Measurements from ENCODE around the gene ELFN2.

ELFN2 gene

DNA sequence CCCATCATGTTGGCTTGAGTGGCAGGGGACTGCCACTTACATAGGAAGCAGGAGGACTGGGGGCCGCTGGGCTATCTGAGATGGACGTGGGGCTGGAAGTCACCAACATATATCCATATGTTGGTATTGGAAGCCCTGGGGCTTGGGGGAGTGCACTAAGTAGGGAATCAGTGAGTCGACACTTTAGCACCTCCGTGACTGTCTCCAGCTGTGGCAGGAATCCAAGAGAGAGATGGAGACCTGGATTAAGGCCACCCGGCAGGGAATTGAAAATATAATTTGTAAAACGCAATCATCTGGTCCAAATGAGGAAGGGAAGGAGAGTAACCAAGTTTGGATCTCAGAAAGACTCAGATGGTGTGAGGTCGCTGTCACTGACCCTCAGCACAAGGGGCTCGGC, 68.4 kb downstream of the ELFN2 start:
- Mint-ChIP-seq H3K27me3 (ENCODE audit: low read depth) (peaks cover 13% of the 10 kb centered on the region), H3K4me1 (peaks cover 55% of the 10 kb centered on the region), H3K9me3 (no peaks in the 10 kb centered on the region)

DNA sequence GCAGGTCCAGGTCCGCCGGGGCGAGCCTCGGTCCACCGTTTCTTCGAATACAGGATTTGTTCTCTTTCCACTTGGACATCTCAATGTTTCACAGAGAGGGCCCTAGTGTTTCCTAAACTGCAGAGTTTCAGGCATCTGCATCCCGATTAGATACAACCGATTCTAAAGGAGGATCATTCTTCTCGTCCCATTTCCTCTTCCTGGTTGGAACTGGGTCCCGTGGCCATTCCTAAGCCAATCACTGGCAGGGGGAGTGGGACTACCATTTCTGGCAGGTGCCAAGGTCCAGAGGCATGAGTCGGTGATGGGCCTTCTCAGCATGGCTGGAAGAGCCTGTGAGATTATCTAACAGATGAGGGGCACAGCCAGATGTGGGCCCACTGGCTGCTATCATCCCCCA, 68.9 kb downstream of the ELFN2 start:
- peaks cover 13% of the 10 kb centered on the region for H3K27me3 Mint-ChIP-seq (ENCODE audit: low read depth)
- TF ChIP-seq CTCF (IDR thresholded peaks at IDR 0.05; ENCODE audit: unreplicated experiment in 3 of 3) = no peak
- H3K9me3 Mint-ChIP-seq = no peaks in the 10 kb centered on the region
- H3K4me3 Mint-ChIP-seq = no peak overlapping the region
- peaks cover 50% of the 10 kb centered on the region for H3K4me1 Mint-ChIP-seq
- H3K36me3 Mint-ChIP-seq (ENCODE audit: low read depth) = no peaks in the 10 kb centered on the region
- peak overlapping the region in 2 of 3 experiments; percentile 36 to 57 for H3K27ac Mint-ChIP-seq

More for the DNA sequence above, 68.4 kb downstream of the ELFN2 start:
- TF ChIP-seq CTCF (IDR thresholded peaks at IDR 0.05; ENCODE audit: unreplicated experiment in 3 of 3) = no peak
- Mint-ChIP-seq H3K4me3 (no peak overlapping the region), H3K27ac (peak overlapping the region in 2 of 3 experiments; percentile 36 to 57), H3K36me3 (ENCODE audit: low read depth) (no peaks in the 10 kb centered on the region)

GRCh38 chr22:37357446-37358075, 69.7 kb downstream of the ELFN2 start:
- H3K27ac Mint-ChIP-seq = peak overlapping the region in 1 of 3 experiments; percentile 48
- no peaks in the 10 kb centered on the region for H3K36me3 Mint-ChIP-seq (ENCODE audit: low read depth)
- no peak overlapping the region for H3K4me3 Mint-ChIP-seq
- H3K9me3 Mint-ChIP-seq = no peaks in the 10 kb centered on the region
- TF ChIP-seq CTCF (IDR thresholded peaks at IDR 0.05; ENCODE audit: unreplicated experiment in 3 of 3) = no peak
- peaks cover 42% of the 10 kb centered on the region for H3K4me1 Mint-ChIP-seq
- H3K27me3 Mint-ChIP-seq (ENCODE audit: low read depth) = peaks cover 21% of the 10 kb centered on the region

DNA sequence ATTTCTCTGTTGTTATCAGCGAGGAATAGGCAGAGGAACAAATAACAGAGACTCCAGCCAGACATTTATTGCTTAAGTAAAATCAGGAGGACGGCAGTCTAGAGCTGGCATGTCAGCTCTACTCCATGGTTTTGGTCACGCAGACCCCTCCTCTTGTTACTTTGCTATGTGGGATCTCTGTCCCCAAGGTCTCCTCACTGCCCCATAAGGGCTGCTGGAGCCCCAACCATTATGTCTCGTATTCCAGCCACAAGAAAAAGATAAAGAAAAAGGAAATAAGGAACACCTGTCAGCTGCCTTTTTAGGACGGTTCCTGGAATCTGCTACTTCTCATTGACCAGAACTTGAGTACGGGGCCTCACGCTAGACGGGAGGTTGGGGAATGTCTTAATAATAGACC, 70.4 kb downstream of the ELFN2 start:
- no peak for TF ChIP-seq CTCF (IDR thresholded peaks at IDR 0.05; ENCODE audit: unreplicated experiment in 3 of 3)
- peak overlapping the region in 1 of 3 experiments; percentile 48 for H3K27ac Mint-ChIP-seq
- H3K27me3 Mint-ChIP-seq (ENCODE audit: low read depth) = peaks cover 24% of the 10 kb centered on the region
- no peaks in the 10 kb centered on the region for H3K9me3 Mint-ChIP-seq
- H3K4me3 Mint-ChIP-seq = no peak overlapping the region
- no peaks in the 10 kb centered on the region for H3K36me3 Mint-ChIP-seq (ENCODE audit: low read depth)
- H3K4me1 Mint-ChIP-seq = peaks cover 37% of the 10 kb centered on the region

DNA sequence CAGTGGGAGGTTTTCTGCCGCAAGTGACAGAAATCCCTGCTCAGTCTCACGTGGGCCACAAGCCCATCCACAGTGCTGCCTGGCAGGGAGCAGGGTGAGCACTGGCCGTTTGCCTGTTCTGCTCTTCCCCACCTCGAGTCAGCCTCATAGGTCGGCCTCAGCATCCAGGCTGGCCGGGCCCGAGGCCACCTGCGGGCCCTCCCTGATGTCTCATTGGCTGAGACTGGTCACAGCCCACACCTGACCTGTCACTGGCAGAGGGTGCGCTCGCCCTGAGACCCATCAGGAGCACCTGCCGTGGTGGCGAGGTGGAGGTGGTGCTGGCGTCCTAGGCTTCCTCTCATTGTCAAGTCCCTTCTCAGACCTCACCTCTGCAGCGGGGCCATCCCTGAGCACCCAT, 72.1 kb downstream of the ELFN2 start:
- no peaks in the 10 kb centered on the region for H3K36me3 Mint-ChIP-seq (ENCODE audit: low read depth)
- peaks cover 26% of the 10 kb centered on the region for H3K27me3 Mint-ChIP-seq (ENCODE audit: low read depth)
- no peak overlapping the region for H3K27ac Mint-ChIP-seq
- H3K4me3 Mint-ChIP-seq = no peak overlapping the region
- TF ChIP-seq CTCF (IDR thresholded peaks at IDR 0.05; ENCODE audit: unreplicated experiment in 3 of 3) = no peak
- H3K4me1 Mint-ChIP-seq = peaks cover 21% of the 10 kb centered on the region
- H3K9me3 Mint-ChIP-seq = no peaks in the 10 kb centered on the region

DNA sequence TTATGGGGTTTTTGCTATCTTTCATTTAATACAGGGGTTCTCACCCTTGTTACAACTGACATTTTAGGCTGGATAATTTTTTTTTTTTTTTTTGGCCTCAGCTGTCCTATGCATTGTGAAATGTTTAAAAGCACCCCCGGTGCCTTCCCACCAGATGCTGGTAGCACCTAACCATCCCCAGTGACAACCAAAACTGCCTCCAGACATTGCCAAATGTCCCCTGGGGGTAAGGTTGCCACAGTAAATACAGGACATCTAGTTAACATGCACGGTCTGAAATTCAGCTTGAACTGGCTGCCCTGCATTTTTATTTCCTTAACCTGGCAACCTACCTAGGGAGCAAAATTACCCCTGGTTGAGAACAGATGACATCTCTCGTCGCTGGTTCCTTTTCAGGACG, 72.6 kb downstream of the ELFN2 start:
- Mint-ChIP-seq H3K27ac (no peak overlapping the region), H3K4me3 (no peak overlapping the region), H3K4me1 (peaks cover 16% of the 10 kb centered on the region), H3K36me3 (ENCODE audit: low read depth) (no peaks in the 10 kb centered on the region), H3K9me3 (no peaks in the 10 kb centered on the region), H3K27me3 (ENCODE audit: low read depth) (peaks cover 26% of the 10 kb centered on the region)
- TF ChIP-seq CTCF (IDR thresholded peaks at IDR 0.05; ENCODE audit: unreplicated experiment in 3 of 3) = no peak
